ENCODE data around the gene SLC39A9.
A peak's percentile ranks its signal among the peaks of the same experiment; 100 is the strongest.
"Not testable (repeated sequence)": the region's sequence is repeated elsewhere in the genome, so short reads cannot be mapped to it uniquely, and the experiment has no call there.

Gene SLC39A9

GRCh38 chr14:69473260-69473659, 74.8 kb downstream of the SLC39A9 start:
- Histone ChIP-seq H3K4me3 (ENCODE audit: low read depth, low read length) (no peak overlapping the region), H3K27me3 (replicated peaks) (no peaks in the 10 kb centered on the region), H3K36me3 (replicated peaks) (no peaks in the 10 kb centered on the region), H3K27ac (no peak overlapping the region)
- TF ChIP-seq, protein P1, sequence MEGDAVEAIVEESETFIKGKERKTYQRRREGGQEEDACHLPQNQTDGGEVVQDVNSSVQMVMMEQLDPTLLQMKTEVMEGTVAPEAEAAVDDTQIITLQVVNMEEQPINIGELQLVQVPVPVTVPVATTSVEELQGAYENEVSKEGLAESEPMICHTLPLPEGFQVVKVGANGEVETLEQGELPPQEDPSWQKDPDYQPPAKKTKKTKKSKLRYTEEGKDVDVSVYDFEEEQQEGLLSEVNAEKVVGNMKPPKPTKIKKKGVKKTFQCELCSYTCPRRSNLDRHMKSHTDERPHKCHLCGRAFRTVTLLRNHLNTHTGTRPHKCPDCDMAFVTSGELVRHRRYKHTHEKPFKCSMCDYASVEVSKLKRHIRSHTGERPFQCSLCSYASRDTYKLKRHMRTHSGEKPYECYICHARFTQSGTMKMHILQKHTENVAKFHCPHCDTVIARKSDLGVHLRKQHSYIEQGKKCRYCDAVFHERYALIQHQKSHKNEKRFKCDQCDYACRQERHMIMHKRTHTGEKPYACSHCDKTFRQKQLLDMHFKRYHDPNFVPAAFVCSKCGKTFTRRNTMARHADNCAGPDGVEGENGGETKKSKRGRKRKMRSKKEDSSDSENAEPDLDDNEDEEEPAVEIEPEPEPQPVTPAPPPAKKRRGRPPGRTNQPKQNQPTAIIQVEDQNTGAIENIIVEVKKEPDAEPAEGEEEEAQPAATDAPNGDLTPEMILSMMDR (IDR thresholded peaks at IDR 0.05; ENCODE audit: low read depth, low read length, missing control alignments), result no peak
- in situ Hi-C loops (cut with HindIII; ENCODE audit: low pct_ligation_motif_present, low sequenced_read_pairs), result no loop called here
- DNase-seq, result no peak

- Histone ChIP-seq H3K4me3 (ENCODE audit: low read depth, low read length) (no peak overlapping the region), H3K36me3 (replicated peaks) (no peaks in the 10 kb centered on the region), H3K27me3 (replicated peaks) (no peaks in the 10 kb centered on the region), H3K27ac (no peak overlapping the region)
- in situ Hi-C loops (cut with HindIII; ENCODE audit: low pct_ligation_motif_present, low sequenced_read_pairs), result no loop called here
- DNase-seq, result no peak
- TF ChIP-seq, protein P1 (IDR thresholded peaks at IDR 0.05; ENCODE audit: low read depth, low read length, missing control alignments), result no peak
Measured at GRCh38 chr14:69473946-69474345, 75.5 kb downstream of the SLC39A9 start.

- TF ChIP-seq, protein P1 (IDR thresholded peaks at IDR 0.05; ENCODE audit: low read depth, low read length, missing control alignments), result peak; percentile 66
- Histone ChIP-seq H3K27ac (no peak overlapping the region), H3K27me3 (replicated peaks) (no peaks in the 10 kb centered on the region), H3K4me3 (ENCODE audit: low read depth, low read length) (no peak overlapping the region), H3K36me3 (replicated peaks) (no peaks in the 10 kb centered on the region)
- DNase-seq, result no peak
- in situ Hi-C loops (cut with HindIII; ENCODE audit: low pct_ligation_motif_present, low sequenced_read_pairs), result no loop called here
Measured at GRCh38 chr14:69475194-69475818, 76.8 kb downstream of the SLC39A9 start.

DNA sequence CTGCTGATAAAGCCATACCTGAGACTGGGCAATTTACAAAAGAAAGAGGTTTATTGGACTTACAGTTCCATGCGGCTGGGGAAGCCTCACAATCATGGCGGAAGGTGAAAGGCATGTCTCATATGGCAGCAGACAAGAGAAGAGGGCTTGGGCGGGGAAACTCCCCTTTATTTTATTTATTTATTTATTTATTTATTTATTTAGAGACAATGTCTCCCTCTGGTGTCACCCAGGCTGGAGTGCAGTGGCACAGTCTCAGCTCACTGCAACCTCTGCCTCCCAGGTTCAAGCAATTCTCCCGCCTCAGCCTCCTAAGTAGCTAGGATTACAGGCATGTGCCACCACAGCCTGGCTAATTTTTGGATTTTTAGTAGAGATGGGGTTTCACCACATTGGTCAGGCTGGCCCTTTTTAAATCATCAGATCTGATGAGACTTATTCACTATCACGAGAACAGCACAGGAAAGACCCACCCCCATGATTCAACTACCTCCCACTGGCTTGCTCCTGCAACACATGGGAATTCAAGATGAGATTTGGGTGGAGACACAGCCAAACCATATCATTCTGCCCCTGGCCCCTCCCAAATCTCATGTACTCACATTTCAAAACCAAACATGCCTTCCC, 78.4 kb downstream of the SLC39A9 start:
- in situ Hi-C loops (cut with HindIII; ENCODE audit: low pct_ligation_motif_present, low sequenced_read_pairs), result not testable (repeated sequence)
- TF ChIP-seq, protein P1 (IDR thresholded peaks at IDR 0.05; ENCODE audit: low read depth, low read length, missing control alignments), result peak; percentile 17

DNA sequence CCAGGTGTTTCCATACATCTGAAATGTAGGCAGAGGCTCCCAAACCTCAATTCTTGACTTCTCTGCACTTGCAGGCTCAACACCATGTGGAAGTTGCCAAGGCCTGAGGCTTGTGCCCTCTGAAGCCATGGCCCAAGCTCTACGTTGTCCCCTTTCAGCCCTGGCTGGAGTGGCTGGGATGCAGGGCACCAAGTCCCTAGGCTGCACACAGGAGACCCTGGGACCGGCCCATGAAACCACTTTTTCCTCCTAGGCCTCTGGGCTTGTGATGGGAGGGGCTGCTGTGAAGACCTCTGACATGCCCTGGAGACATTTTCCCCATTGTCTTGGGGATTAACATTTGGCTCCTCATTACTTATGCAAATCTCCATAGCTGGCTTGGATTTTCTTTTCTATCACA, 79.6 kb downstream of the SLC39A9 start:
- H3K4me3 ChIP-seq (ENCODE audit: low read depth, low read length); H3K36me3 ChIP-seq (replicated peaks); DNase-seq; H3K27ac ChIP-seq; in situ Hi-C loops (cut with HindIII; ENCODE audit: low pct_ligation_motif_present, low sequenced_read_pairs); H3K27me3 ChIP-seq (replicated peaks): not testable (repeated sequence)

More for the DNA sequence above, 78.4 kb downstream of the SLC39A9 start:
- DNase-seq; H3K27me3 ChIP-seq (replicated peaks); H3K4me3 ChIP-seq (ENCODE audit: low read depth, low read length); H3K27ac ChIP-seq; H3K36me3 ChIP-seq (replicated peaks): not testable (repeated sequence)

DNA sequence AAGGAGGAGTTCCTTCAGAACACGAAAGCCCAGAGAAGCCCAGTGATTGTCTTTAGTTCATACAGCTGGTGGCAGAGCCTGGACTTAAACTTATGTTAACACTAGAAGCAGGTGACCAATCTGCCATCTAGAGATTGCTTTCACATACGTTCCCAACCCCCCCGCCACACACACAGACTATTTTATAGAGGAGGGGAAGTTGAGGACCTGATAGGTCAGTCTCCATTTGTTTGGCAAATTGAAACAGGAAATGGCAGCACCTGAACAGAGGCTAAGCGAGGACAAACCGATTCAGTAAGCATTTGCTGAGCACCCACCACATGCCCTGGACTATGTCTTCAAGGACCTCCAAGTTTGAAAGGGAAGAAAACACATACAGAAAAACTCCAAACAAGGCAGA, 81.2 kb downstream of the SLC39A9 start:
- H3K4me3 ChIP-seq (ENCODE audit: low read depth, low read length), result no peak overlapping the region
- H3K36me3 ChIP-seq (replicated peaks), result no peaks in the 10 kb centered on the region
- TF ChIP-seq, protein P1 (IDR thresholded peaks at IDR 0.05; ENCODE audit: low read depth, low read length, missing control alignments), result no peak
- in situ Hi-C loops (cut with HindIII; ENCODE audit: low pct_ligation_motif_present, low sequenced_read_pairs), result no loop called here
- peaks cover 24% of the 10 kb centered on the region for H3K27me3 ChIP-seq (replicated peaks)
- no peak overlapping the region for H3K27ac ChIP-seq
- DNase-seq, result no peak
